Adrenal gland (tissue), 12 donors: ENCODE results near the gene REEP3. TPM values are rescaled to one million over a fixed set of nuclear protein-coding genes. Genes with fewer than 3 reads are reported as not detected.

Experiments
- DNase-seq, 7 donors: peaks; one replicate each; pipeline ENCODE4 v3.0.0-alpha.2; 2019 to 2020
- H3K27ac ChIP-seq, 5 donors: fragments of 200-600 bp; sonication (generic) in 4 of 5; 1 replicate in 3 of 5; 2 replicates in 2 of 5; pipeline versions ENCODE4 v1.5.1 to v1.8.0; 2016 to 2020; ENCODE audit warnings: mild to moderate bottlenecking in 1 of 5
- H3K27me3 ChIP-seq: fragments of 200-600 bp; 2 replicates; pipeline ENCODE4 v1.8.0; 2021
- H3K36me3 ChIP-seq, 2 donors: fragments of 200-600 bp; replicated peaks in 1 of 2; 1 replicate in 1 of 2; 2 replicates in 1 of 2; pipeline versions ENCODE4 v1.5.1 to v1.8.0; 2018 to 2022
- H3K4me1 ChIP-seq, 2 donors: fragments of 200-600 bp; replicated peaks in 1 of 2; 1 replicate in 1 of 2; 2 replicates in 1 of 2; pipeline versions ENCODE4 v1.5.1 to v1.8.0; 2018 to 2021
- H3K4me3 ChIP-seq, 4 donors: fragments of 200-600 bp; sonication (generic) in 3 of 4; one replicate each; pipeline ENCODE4 v1.5.1; 2016 to 2018
- H3K9me3 ChIP-seq, 3 donors: fragments of 200-600 bp; sonication (generic) in 1 of 3; replicated peaks in 1 of 3; 1 replicate in 2 of 3; 2 replicates in 1 of 3; pipeline versions ENCODE4 v1.5.1 to v1.8.0; 2016 to 2021
- CTCF ChIP-seq, 6 experiments: fragments of 450-650 bp in 4 of 6; fragments of 200-600 bp in 2 of 6; sonication (generic) in 1 of 6; IDR thresholded peaks; 1 replicate in 5 of 6; 2 replicates in 1 of 6; pipeline versions ENCODE4 v1.5.1 to v1.8.0; 2016 to 2021; ENCODE audit warnings: antibody characterized with exemption in 6 of 6, mild to moderate bottlenecking in 2 of 6, moderate library complexity in 1 of 6
- POLR2A ChIP-seq, 2 donors: fragments of 450-650 bp; IDR thresholded peaks; one replicate each; pipeline ENCODE4 v1.6.1; 2017; ENCODE audit warnings: antibody characterized with exemption in 2 of 2, mild to moderate bottlenecking in 2 of 2, moderate library complexity in 1 of 2
- WGBS, 4 donors: extraction: QIAGEN DNeasy Blood & Tissue Kit in 2 of 4; methylation state at CpG; one replicate each; pipeline versions ENCODE4 v1.1.5 to v1.1.7; 2013 to 2017; 5-methylcytosine and 5-hydroxymethylcytosine counted together
- intact Hi-C, 2 donors: fragments of 100-400 bp; cut with DNase I; formaldehyde crosslinking; loops; one replicate each; pipeline versions ENCODE4 v1.14.1 to v1.15.0; 2022 to 2023
- polyA plus RNA-seq, 3 donors: library from polyadenylated mRNA; stranded (reverse); fragments of 200-250 nt in 2 of 3; fragments of 350-450 nt in 1 of 3; fragmentation: Illumina TruSeq in 1 of 3; extraction: RNeasy Lipid Tissue Mini Kit (QIAGEN cat#74804) in 1 of 3; gene quantifications; one replicate each; pipeline ENCODE4 v1.2.3, GENCODE V29; 2013 to 2014
- total RNA-seq, 9 donors: library from RNA; depleted of rRNA in 4 of 9; stranded (reverse); fragments of >200 nt in 4 of 9; fragments of 120-200 nt in 1 of 9; fragmentation: NEBNext Ultra II Directional in 1 of 9; extraction: Animal tissue kit (Norgen Biotek cat#: 25700) in 1 of 9; gene quantifications; one replicate each; pipeline versions ENCODE4 v1.1.0 to v1.2.4, GENCODE V29; 2013 to 2023
- donor health status: healthy with polysubstance abuse.
- donor health status: Bipolar disorder and iron deficiency.
- donor health status: DM: yes; HTN: yes; CAD: no.
- donor health status: DM: no; HTN: no; CAD: no.
- donor health status: DM: no; HTN: no; CAD: no.
- donor health status: DM: yes; HTN: yes; CAD: no.

The REEP3 gene
- total and polyA plus RNA-seq, 12 donors = 5.1 to 79.8 (median 48.1) TPM

- Histone ChIP-seq H3K9me3 (no peaks in the 10 kb centered on the region), H3K36me3 (no peaks in the 10 kb centered on the region), H3K27me3 (no peaks in the 10 kb centered on the region), H3K4me3 (no peak overlapping the region), H3K4me1 (peaks cover 15 to 36% of the 10 kb centered on the region in 2 donors), H3K27ac (peak overlapping the region in 2 of 5 donors; percentile 36 to 60)
- TF ChIP-seq CTCF (IDR thresholded peaks at IDR 0.05) (no peak), POLR2A (IDR thresholded peaks at IDR 0.05) (no peak)
- whole genome bisulfite sequencing, 4 donors = 22 to 32% (median 31%) methylated on average over 4 of the region's 4 CpGs
- intact Hi-C loops = no loop called here
- DNase-seq = peak in 4 of 7 donors; percentile 31 to 62 (median 40)
These were observed 145.7 kb downstream of the REEP3 start for GRCh38 chr10:63666836-63667383.

- Histone ChIP-seq H3K27ac (peak overlapping the region in 2 of 5 donors; percentile 6 to 37), H3K36me3 (no peaks in the 10 kb centered on the region), H3K4me3 (no peak overlapping the region), H3K9me3 (no peaks in the 10 kb centered on the region), H3K4me1 (peaks cover 15 to 39% of the 10 kb centered on the region in 2 donors), H3K27me3 (no peaks in the 10 kb centered on the region)
- no peak for DNase-seq
- WGBS, 4 donors = 84 to 91% (median 87%) methylated on average over 3 of the region's 3 CpGs
- TF ChIP-seq POLR2A (IDR thresholded peaks at IDR 0.05) (no peak), CTCF (IDR thresholded peaks at IDR 0.05) (no peak)
- intact Hi-C loops = no loop called here
These were observed 146.6 kb downstream of the REEP3 start for GRCh38 chr10:63667596-63668480.

- Histone ChIP-seq H3K36me3 (no peaks in the 10 kb centered on the region), H3K4me3 (no peak overlapping the region), H3K27ac (peak overlapping the region in 2 of 5 donors; percentile 23 to 55), H3K27me3 (no peaks in the 10 kb centered on the region), H3K9me3 (no peaks in the 10 kb centered on the region), H3K4me1 (peaks cover 15 to 38% of the 10 kb centered on the region in 2 donors)
- no peak for TF ChIP-seq POLR2A (IDR thresholded peaks at IDR 0.05)
- TF ChIP-seq CTCF (IDR thresholded peaks at IDR 0.05) = no peak
- DNase-seq = peak in 4 of 7 donors; percentile 17 to 72 (median 30)
- intact Hi-C loops = no loop called here
- WGBS, 4 donors = 55 to 73% (median 61%) methylated on average over 10 of the region's 10 CpGs
These were observed 149.2 kb downstream of the REEP3 start for GRCh38 chr10:63670291-63670898.

- Histone ChIP-seq H3K9me3 (no peaks in the 10 kb centered on the region), H3K27me3 (no peaks in the 10 kb centered on the region), H3K4me3 (no peak overlapping the region), H3K36me3 (no peaks in the 10 kb centered on the region), H3K27ac (peak overlapping the region in 2 of 5 donors; percentile 7 to 55), H3K4me1 (peaks cover 12 to 32% of the 10 kb centered on the region in 2 donors)
- no peak for TF ChIP-seq POLR2A (IDR thresholded peaks at IDR 0.05)
- TF ChIP-seq CTCF (IDR thresholded peaks at IDR 0.05) = no peak
- intact Hi-C loops = no loop called here
- 22 to 27% (median 22%) methylated on average over 2 of the region's 2 CpGs for WGBS, 4 donors
- no peak for DNase-seq
These were observed 150.2 kb downstream of the REEP3 start for GRCh38 chr10:63671317-63671937.
